Neural cell (in vitro differentiated cells): Measurements from ENCODE around the gene SERGEF. TPM values are rescaled to one million over a fixed set of nuclear protein-coding genes. Genes with fewer than 3 reads are reported as not detected.

Source experiments
- H2AFZ ChIP-seq: fragments of 200-600, 300-800 bp; sonication (generic), shearing (Covaris generic); 2 replicates; pipeline ENCODE4 v1.6.0; 2014; ENCODE audit warnings: low read depth, mild to moderate bottlenecking, antibody characterized with exemption, low read length, moderate library complexity
- H3F3A ChIP-seq: fragments of 200-600 bp; shearing (Covaris generic); 2 replicates; pipeline ENCODE4 v1.6.1; 2016; ENCODE audit warnings: mild to moderate bottlenecking, moderate library complexity, mixed read lengths, antibody characterized with exemption, low read length; ENCODE audit not compliant: insufficient read depth, poor library complexity, severe bottlenecking
- H3K27ac ChIP-seq: fragments of 200-600, 300-800 bp; sonication (generic), shearing (Covaris generic); 2 replicates; pipeline ENCODE4 v1.5.1; 2014; ENCODE audit warnings: mild to moderate bottlenecking, low read length, moderate library complexity
- H3K27me3 ChIP-seq: fragments of 300-800, 200-600 bp; sonication (generic), shearing (Covaris generic); 2 replicates; pipeline ENCODE4 v1.6.0; 2014; ENCODE audit warnings: mild to moderate bottlenecking, low read depth, low read length, moderate library complexity; ENCODE audit not compliant: insufficient read depth
- H3K36me3 ChIP-seq: fragments of 300-800, 200-600 bp; sonication (generic), shearing (Covaris generic); 2 replicates; pipeline ENCODE4 v1.5.1; 2014; ENCODE audit warnings: mild to moderate bottlenecking, antibody characterized with exemption, low read length, moderate library complexity; ENCODE audit not compliant: insufficient read depth
- H3K4me2 ChIP-seq: fragments of 300-800, 200-600 bp; sonication (generic), shearing (Covaris generic); 2 replicates; pipeline ENCODE4 v1.6.0; 2014; ENCODE audit warnings: mild to moderate bottlenecking, low read length
- H3K4me3 ChIP-seq: fragments of 300-800, 200-600 bp; sonication (generic), shearing (Covaris generic); 2 replicates; pipeline ENCODE4 v1.5.1; 2014; ENCODE audit warnings: mild to moderate bottlenecking, low read length, moderate library complexity
- H3K79me2 ChIP-seq: fragments of 200-600 bp; shearing (Covaris generic); replicated peaks from 2 replicates; pipeline ENCODE4 v1.6.0; 2014; ENCODE audit warnings: mild to moderate bottlenecking, low read length, moderate library complexity; ENCODE audit not compliant: insufficient read depth
- H3K9ac ChIP-seq: fragments of 300-800, 200-600 bp; sonication (generic), shearing (Covaris generic); 2 replicates; pipeline ENCODE4 v1.6.1; 2016; ENCODE audit warnings: mild to moderate bottlenecking, low read length, mixed read lengths
- H3K9me2 ChIP-seq: fragments of 200-600 bp; shearing (Covaris generic); 2 replicates; pipeline ENCODE4 v1.6.1; 2016; ENCODE audit warnings: mild to moderate bottlenecking, low read length, mixed read lengths; ENCODE audit not compliant: insufficient read depth
- H3K9me3 ChIP-seq: fragments of 200-600, 300-800 bp; sonication (generic), shearing (Covaris generic); 2 replicates; pipeline ENCODE4 v1.6.1; 2016; ENCODE audit warnings: mild to moderate bottlenecking, mixed run types, low read length, moderate library complexity, mixed read lengths
- H4K20me1 ChIP-seq: fragments of 200-600 bp; shearing (Covaris generic); 2 replicates; pipeline ENCODE4 v1.6.1; 2016; ENCODE audit warnings: mild to moderate bottlenecking, mixed run types; ENCODE audit not compliant: insufficient read depth
- CTCF ChIP-seq: fragments of 450-650 bp; IDR thresholded peaks from 2 replicates; pipeline ENCODE4 v1.5.1; 2014; ENCODE audit warnings: antibody characterized with exemption, mild to moderate bottlenecking, moderate library complexity; ENCODE audit not compliant: poor library complexity, severe bottlenecking
- EP300 ChIP-seq: fragments of 450-650 bp; conservative IDR thresholded peaks from 2 replicates; pipeline ENCODE4 v1.6.1; 2014; ENCODE audit warnings: antibody characterized with exemption, mild to moderate bottlenecking, moderate library complexity; ENCODE audit not compliant: poor library complexity, severe bottlenecking
- EZH2 ChIP-seq: fragments of 200-600, 300-800 bp; shearing (Covaris generic), sonication (generic); IDR thresholded peaks from 2 replicates; pipeline ENCODE4 v1.6.1; 2014; ENCODE audit warnings: antibody characterized with exemption, low read length, borderline replicate concordance, mild to moderate bottlenecking; ENCODE audit not compliant: insufficient read depth, poor library complexity, severe bottlenecking
- MXI1 ChIP-seq: fragments of 450-650 bp; conservative IDR thresholded peaks from 2 replicates; pipeline ENCODE4 v1.6.1; 2014; ENCODE audit warnings: antibody characterized with exemption, mild to moderate bottlenecking; ENCODE audit not compliant: poor library complexity, severe bottlenecking
- POLR2AphosphoS5 ChIP-seq: IDR thresholded peaks from 2 replicates; pipeline ENCODE4 v1.6.1; 2012
- RAD21 ChIP-seq: fragments of 450-650 bp; conservative IDR thresholded peaks from 2 replicates; pipeline ENCODE4 v1.6.1; 2014; ENCODE audit warnings: antibody characterized with exemption, mild to moderate bottlenecking, moderate library complexity
- REST ChIP-seq: IDR thresholded peaks from 2 replicates; pipeline ENCODE4 v1.6.1; 2012; ENCODE audit warnings: borderline replicate concordance
- SMC3 ChIP-seq: fragments of 450-650 bp; conservative IDR thresholded peaks from 2 replicates; pipeline ENCODE4 v1.6.1; 2014; ENCODE audit warnings: antibody characterized with exemption, mild to moderate bottlenecking, moderate library complexity; ENCODE audit not compliant: poor library complexity
- TAF1 ChIP-seq: IDR thresholded peaks from 2 replicates; pipeline ENCODE4 v1.6.1; 2012; ENCODE audit warnings: low read depth
- polyA plus RNA-seq: library from polyadenylated mRNA; depleted of rRNA; stranded (reverse); fragments of >200 nt; gene quantifications from 2 replicates; pipeline ENCODE4 v1.2.3, GENCODE V29; 2014

SERGEF gene
- polyA plus RNA-seq, 1 donor from 2014 or later = 49.6 TPM

- no peaks in the 10 kb centered on the region for H3K9me3 ChIP-seq
- H3K9ac ChIP-seq = no peak overlapping the region
- no peaks in the 10 kb centered on the region for H3K9me2 ChIP-seq
- H4K20me1 ChIP-seq = no peaks in the 10 kb centered on the region
- no peaks in the 10 kb centered on the region for H3K36me3 ChIP-seq
- peaks cover 13% of the 10 kb centered on the region for H3K79me2 ChIP-seq
- no peak for TF ChIP-seq EP300
- TF ChIP-seq REST = no peak
- no peak for TF ChIP-seq EZH2
- no peak for TF ChIP-seq SMC3
- TF ChIP-seq RAD21 = no peak
- no peak for TF ChIP-seq POLR2AphosphoS5
- no peak for TF ChIP-seq CTCF
- no peak for TF ChIP-seq MXI1
- no peak for TF ChIP-seq TAF1
- H3K4me3 ChIP-seq = no peak overlapping the region
- no peaks in the 10 kb centered on the region for H3F3A ChIP-seq
- no peak overlapping the region for H3K4me2 ChIP-seq
- H3K27ac ChIP-seq = no peak overlapping the region
- H3K27me3 ChIP-seq = no peaks in the 10 kb centered on the region
- H2AFZ ChIP-seq = no peak overlapping the region
These were observed 259.2 kb downstream of the SERGEF start for GRCh38 chr11:17753641-17754040.

- TF ChIP-seq EP300 = no peak
- TF ChIP-seq MXI1 = no peak
- no peak for TF ChIP-seq TAF1
- TF ChIP-seq CTCF = no peak
- no peak for TF ChIP-seq POLR2AphosphoS5
- TF ChIP-seq RAD21 = no peak
- no peak for TF ChIP-seq REST
- no peak for TF ChIP-seq SMC3
- no peak for TF ChIP-seq EZH2
- no peak overlapping the region for H3K9ac ChIP-seq
- H3K79me2 ChIP-seq = peaks cover 13% of the 10 kb centered on the region
- no peaks in the 10 kb centered on the region for H3K9me3 ChIP-seq
- H3K27me3 ChIP-seq = no peaks in the 10 kb centered on the region
- no peaks in the 10 kb centered on the region for H4K20me1 ChIP-seq
- H3K4me3 ChIP-seq = no peak overlapping the region
- no peak overlapping the region for H3K27ac ChIP-seq
- H3F3A ChIP-seq = no peaks in the 10 kb centered on the region
- no peaks in the 10 kb centered on the region for H3K36me3 ChIP-seq
- H3K4me2 ChIP-seq = no peak overlapping the region
- H2AFZ ChIP-seq = no peak overlapping the region
- no peaks in the 10 kb centered on the region for H3K9me2 ChIP-seq
These were observed 259.7 kb downstream of the SERGEF start for GRCh38 chr11:17753153-17753552.
